GM18858 (cell line): ENCODE data around the gene MUC6.

ENCODE experiments used
- ATAC-seq: cut with Tn5 transposase; IDR thresholded peaks from one replicate; pipeline ENCODE4 v1.9.1; 2021; ENCODE audit not compliant: unreplicated experiment

Gene MUC6

DNA sequence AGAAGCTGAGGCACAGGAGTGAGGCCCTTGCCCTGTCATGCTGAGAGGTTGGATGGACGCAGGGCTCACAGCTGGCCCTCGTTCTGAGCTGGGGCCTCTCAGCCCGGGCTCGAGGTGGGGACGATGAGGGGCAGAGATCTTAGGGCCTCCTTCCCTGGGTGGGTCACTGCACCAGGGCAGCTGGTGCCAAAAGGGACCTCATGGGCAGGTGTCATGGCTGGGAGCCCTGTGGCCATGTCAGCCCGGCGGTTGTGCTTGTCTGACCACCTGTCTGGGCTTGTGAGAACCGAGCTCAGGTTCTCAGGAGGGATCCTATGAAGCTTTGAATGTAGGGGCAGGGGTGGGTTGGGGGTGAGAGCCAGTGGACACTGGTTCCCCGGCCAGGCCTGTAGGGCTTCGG is 1.8 kb upstream of the MUC6 start:
- ATAC-seq = no peak

GRCh38 chr11:1037506-1038055 is 1.1 kb upstream of the MUC6 start:
- no peak for ATAC-seq

GRCh38 chr11:1036931-1037330 is 413 bp upstream of the MUC6 start:
- ATAC-seq = no peak

- ATAC-seq = no peak
These were observed 788 bp downstream of the MUC6 start for GRCh38 chr11:1035577-1036283.

DNA sequence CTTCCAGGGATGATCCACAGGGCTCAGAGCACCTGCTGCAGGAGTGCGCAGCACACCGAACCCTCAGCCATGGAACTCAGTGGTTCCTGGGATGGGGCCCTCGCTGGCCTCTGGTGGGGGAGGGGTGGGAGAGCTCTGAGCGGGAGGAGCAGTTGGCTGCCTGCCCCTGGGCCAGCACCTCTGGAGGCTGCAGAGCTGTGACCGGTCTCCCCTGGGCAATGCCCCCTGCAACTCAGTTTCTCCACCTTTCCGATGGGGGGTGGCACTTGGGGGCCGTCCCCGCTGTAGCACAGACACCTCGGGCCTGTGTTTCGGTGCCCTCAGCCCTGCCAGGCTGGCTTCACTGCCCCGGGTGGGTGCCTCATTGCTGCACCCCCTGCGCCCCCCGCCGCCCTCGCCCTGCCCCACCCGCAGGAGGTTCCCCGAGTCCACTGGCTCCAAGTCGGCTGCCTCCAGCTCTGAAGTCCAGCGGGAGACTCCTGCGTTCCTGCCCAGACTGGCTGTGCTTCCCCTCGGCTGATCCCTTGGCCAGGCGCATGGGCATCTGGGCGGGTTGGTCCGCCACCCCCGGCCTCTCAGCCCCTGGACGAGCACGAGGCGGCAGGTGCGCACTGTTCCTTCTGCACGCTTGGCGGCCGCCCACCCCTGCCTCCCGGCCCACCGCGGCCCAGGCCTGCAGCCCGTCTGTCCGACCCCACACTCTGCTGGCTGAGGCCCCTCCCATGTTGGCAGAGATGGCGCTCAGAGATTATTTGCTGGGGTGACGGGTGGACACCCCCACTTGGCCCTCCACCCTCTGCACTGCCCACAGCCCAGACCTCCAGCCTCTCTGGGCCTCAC is 1.8 kb downstream of the MUC6 start:
- ATAC-seq = no peak

GRCh38 chr11:1034001-1034400 is 2.5 kb downstream of the MUC6 start:
- ATAC-seq = no peak

DNA sequence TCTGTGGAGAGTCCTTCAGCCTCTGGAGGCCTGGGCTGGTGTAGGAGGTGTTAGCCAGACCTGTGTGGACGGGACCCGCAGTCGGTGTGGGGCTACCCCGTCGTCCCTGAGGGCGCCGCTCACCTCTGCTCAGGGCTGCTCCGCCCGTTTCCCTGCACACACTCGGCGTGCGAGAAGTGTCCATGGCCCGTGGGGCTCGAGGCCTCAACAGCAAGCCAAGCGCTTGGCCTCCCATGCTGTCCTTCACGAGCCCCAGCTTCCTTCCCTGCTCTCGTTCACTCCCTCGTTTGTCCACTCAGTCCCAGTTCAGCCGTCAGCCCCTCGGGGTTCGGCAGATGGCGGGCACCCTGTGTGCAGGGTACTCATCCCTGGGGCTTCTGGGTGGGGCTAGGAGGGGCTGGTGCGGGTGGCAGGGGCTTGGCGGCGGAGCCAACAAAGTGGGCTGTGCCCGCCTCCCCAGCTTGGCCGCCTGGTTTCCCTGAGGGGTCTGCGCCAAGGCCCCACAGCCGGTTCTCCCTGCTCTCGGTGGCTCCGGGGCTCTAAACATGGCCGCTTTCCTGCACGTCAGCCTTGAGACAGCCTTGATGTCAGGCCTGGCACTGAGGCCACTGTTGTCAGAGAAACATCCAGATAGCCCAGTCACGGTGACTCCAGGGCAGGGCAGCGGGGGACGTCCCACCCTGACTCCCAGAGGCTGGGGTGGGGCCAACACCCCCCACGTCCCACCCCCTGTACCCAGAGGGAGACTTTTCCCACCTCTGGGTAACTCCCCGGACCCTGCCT is 3.3 kb downstream of the MUC6 start:
- no peak for ATAC-seq

DNA sequence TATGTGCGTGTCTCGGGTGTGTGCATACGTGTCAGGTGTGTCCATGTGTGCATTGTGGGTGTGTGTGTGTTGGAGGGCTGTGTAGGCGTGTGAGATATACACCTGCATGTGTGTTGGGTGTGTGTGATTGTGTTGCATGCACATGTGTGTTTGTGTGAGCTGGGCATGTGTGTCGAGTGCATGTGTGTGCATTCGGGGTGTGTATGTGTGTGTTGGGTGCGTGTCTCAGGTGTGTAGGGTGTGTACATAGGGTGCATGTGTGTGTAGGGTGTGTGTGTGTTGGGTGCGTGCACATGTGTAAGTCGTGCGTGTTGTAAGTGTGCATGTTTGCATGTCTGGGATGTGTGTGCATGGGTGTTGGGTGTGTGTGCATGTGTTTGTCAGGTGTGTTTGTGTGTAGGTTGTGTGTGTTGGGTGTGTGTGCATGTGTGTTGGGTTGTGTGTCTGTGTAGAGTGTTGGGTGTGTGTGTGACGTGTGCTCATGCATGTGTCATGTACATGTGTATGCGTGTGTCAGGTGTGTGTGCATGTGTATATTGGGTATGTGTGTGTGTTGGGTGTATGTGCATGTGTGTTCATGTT is 4.1 kb downstream of the MUC6 start:
- no peak for ATAC-seq

- ATAC-seq = no peak
These were observed 5.2 kb downstream of the MUC6 start for GRCh38 chr11:1031121-1031899.

DNA sequence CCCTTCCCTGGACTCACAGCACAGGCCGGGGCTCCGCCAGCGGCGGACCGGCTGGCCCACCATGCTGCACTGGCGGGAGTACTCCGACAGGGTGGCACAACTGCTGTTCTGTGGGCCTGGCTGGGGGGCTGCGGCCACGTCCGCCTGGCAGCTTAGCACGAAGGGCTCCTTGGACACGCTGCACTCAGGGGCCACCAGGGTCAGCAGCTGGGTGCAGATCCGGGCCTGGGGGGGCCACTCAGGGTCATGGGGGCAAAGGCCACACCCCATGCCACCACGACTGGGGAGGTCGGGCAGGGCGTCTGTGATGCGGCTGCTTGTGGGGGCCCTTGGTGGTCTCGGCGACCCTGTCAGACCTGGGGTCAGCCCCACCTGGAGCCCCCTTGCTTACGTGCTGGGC is 6.0 kb downstream of the MUC6 start:
- ATAC-seq = no peak

GRCh38 chr11:1030086-1030485 is 6.4 kb downstream of the MUC6 start:
- ATAC-seq = no peak

DNA sequence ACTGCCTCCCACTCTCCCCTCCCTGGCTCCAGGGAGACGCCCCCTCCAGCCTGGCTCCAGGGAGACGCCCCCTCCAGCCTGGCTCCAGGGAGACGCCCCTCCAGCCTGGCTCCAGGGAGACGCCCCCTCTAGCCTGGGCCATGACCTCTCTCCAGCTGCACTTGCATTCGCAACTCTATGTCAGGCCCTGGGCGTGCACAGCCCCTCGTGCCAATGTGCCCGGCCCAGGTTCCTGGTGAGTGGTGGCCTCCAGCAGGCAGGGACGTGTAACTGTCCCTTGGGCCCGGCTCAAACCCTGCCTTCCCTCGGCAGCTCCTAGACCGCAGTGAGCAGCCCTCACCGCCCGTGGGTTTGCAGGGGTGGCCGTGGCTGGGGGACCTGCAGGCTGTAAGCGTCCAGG is 6.9 kb downstream of the MUC6 start:
- no peak for ATAC-seq

DNA sequence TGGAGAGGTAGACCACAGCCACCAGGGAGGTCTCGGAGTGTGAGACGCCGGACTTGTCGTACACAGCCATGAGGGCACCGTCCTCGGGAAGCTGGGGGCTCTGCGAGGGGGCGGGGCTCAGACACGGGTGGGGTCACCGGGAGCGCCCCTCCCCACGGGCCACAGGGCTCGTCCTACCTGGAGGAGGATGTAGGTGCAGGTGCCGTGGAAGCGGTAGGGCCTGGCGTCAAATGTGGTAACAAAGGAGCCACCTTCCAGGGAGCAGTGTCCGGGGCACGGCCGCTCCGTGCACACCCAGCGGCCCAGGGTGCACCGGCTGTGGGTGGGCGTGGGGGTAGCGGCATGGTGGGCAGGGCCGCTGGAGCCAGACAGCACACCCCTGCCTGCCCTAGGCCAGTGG is 7.5 kb downstream of the MUC6 start:
- no peak for ATAC-seq

DNA sequence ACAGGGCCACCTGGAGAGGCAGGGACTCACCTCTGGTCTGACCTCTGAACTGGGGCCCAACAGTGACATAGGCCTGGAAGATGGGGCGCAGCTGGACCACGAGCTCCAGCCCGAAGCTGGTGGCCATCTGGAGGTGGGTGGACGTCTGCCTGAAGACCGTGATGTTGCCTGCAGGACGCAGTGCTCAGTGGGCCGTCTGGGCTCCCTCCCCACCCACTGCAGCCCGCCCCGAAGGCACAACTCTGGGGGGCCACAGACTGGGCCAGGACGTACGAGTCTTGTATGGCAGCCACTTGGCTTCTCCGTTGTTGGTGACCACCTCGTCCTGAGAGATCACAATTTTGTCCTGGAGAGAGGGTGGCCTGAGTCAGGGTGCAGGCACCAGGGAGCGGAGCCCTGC is 7.9 kb downstream of the MUC6 start:
- no peak for ATAC-seq

- no peak for ATAC-seq
These were observed 8.3 kb downstream of the MUC6 start for GRCh38 chr11:1028291-1028540.

GRCh38 chr11:1027483-1028290 is 8.8 kb downstream of the MUC6 start:
- ATAC-seq = no peak

DNA sequence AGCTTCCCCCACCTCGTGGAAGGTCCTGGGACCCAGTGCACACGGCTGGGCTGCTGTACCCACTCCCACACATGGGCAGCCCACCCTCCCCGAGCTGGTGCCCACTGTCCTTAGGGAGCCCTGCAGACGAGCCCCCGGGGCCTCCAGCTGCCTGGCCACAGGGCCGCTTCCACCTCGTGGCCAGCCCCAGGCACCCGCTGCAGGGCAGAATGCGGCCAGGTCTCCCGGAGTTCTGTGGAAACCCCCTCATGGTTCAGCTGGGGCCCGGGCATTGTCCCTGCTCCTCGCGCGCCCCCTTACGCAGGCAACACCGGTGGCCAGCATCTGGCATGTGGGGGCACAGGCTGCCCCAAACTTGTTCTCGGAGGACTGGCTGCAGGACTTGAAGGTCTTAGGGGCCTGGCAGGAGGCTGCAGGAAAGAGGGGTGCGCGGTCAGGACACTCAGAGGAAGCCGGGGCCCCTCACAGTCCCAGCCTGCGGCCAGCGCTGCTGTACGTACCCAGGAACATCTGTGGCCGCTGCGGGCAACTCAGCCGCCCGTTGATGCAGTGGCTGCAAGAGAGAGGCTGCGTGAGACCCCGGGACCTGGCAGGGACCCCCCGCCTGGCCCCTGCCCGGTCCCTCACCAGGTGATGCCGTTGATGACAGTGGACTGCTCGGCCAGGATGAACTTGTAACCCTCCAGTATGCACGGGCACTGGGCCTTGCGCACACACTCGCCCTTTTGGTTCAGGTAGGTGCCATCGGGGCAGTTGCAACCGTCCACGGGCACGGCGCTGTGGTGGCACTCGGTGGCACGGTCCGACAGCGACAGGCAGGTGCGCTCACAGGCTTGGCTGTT is 9.7 kb downstream of the MUC6 start:
- ATAC-seq = no peak

DNA sequence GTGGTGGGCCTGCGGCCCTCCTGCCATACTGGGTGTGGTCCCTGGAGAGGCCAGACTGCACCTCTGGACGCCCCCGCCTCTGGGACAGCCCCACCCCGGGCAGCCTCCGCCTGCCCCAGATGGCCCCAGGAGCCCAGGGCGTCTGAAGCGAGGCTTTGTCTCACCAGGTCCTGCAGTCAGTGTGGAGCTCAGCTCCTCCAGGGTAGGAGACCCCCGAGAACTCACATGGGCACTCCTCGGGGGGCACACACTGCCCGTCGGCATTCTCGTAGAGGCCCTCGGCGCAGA is 10.4 kb downstream of the MUC6 start:
- no peak for ATAC-seq
